Lung (tissue), 12 donors: ENCODE results near the gene CCL22. TPM values are rescaled to one million over a fixed set of nuclear protein-coding genes. Genes with fewer than 3 reads are reported as not detected.
A peak's percentile ranks its signal among the peaks of the same experiment; 100 is the strongest.

Experiments
- ATAC-seq: fragments of 200-7000 bp; cut with Tn5 transposase; one replicate; pipeline ENCODE4 v1.9.1; 2020; ENCODE audit warnings: moderate number of reproducible peaks; ENCODE audit not compliant: insufficient read depth, low FRiP score
- DNase-seq, 3 donors: peaks; one replicate each; pipeline ENCODE4 v3.0.0-alpha.2; 2013 to 2017
- H3K27ac ChIP-seq, 2 donors: one replicate each; pipeline ENCODE4 v1.5.1; 2013; ENCODE audit warnings: mild to moderate bottlenecking in 2 of 2, moderate library complexity in 2 of 2, control low read depth in 1 of 2, inconsistent platforms in 1 of 2, low read depth in 1 of 2, low read length in 1 of 2
- H3K27me3 ChIP-seq, 3 donors: one replicate each; pipeline ENCODE4 v1.5.1; 2013; ENCODE audit warnings: low read length in 2 of 3; ENCODE audit not compliant: control insufficient read depth in 3 of 3, insufficient read depth in 3 of 3
- H3K36me3 ChIP-seq, 4 donors: one replicate each; pipeline ENCODE4 v1.5.1; 2013; ENCODE audit warnings: low read length in 4 of 4, mild to moderate bottlenecking in 1 of 4, moderate library complexity in 1 of 4; ENCODE audit not compliant: control insufficient read depth in 4 of 4, insufficient read depth in 4 of 4
- H3K4me1 ChIP-seq, 5 donors: one replicate each; pipeline ENCODE4 v1.5.1; 2013; ENCODE audit warnings: low read length in 5 of 5, mild to moderate bottlenecking in 2 of 5, moderate library complexity in 1 of 5; ENCODE audit not compliant: control insufficient read depth in 5 of 5, insufficient read depth in 5 of 5
- H3K4me3 ChIP-seq: one replicate; pipeline ENCODE4 v1.5.1; 2013; ENCODE audit warnings: mild to moderate bottlenecking, control low read depth, moderate library complexity
- H3K9ac ChIP-seq, 2 donors: one replicate each; pipeline ENCODE4 v1.5.1; 2013; ENCODE audit warnings: low read length in 2 of 2, control low read depth in 1 of 2; ENCODE audit not compliant: insufficient read depth in 1 of 2
- H3K9me3 ChIP-seq, 4 donors: one replicate each; pipeline ENCODE4 v1.5.1; 2013; ENCODE audit warnings: low read length in 3 of 4, mild to moderate bottlenecking in 1 of 4, moderate library complexity in 1 of 4; ENCODE audit not compliant: control insufficient read depth in 4 of 4, insufficient read depth in 3 of 4
- CTCF ChIP-seq: IDR thresholded peaks from 2 replicates; pipeline ENCODE4 v1.5.1; 2012; ENCODE audit warnings: mild to moderate bottlenecking; ENCODE audit errors: control extremely low read depth, extremely low read depth
- WGBS, 2 donors: extraction: QIAGEN DNeasy Blood & Tissue Kit; methylation state at CpG; one replicate each; pipeline ENCODE4 v1.1.7; 2013; 5-methylcytosine and 5-hydroxymethylcytosine counted together
- polyA plus RNA-seq, 2 donors: library from polyadenylated mRNA; stranded (reverse); fragments of 200-250 nt; gene quantifications; one replicate each; pipeline ENCODE4 v1.2.1, GENCODE V29; 2013
- total RNA-seq, 2 donors: library from RNA; depleted of rRNA in 1 of 2; stranded (reverse); fragments of >200 nt in 1 of 2; gene quantifications; one replicate each; pipeline ENCODE4 v1.2.1, GENCODE V29; 2014 to 2021
- donor health status: control.
- donor health status: control.
- donor health status: Bipolar disorder and iron deficiency.
- donor health status: healthy.
- donor health status: DM: yes; HTN: yes; CAD: no.

The CCL22 gene
- total and polyA plus RNA-seq, 4 donors: 0.43 to 3.1 (median 1.2) TPM

GRCh38 chr16:57384248-57385070 is 25.9 kb downstream of the CCL22 start:
- H3K4me1 ChIP-seq: peaks cover 2 to 13% (median 6%) of the 10 kb centered on the region in 5 donors
- H3K9me3 ChIP-seq: no peaks in the 10 kb centered on the region
- H3K27ac ChIP-seq: no peak overlapping the region
- no peaks in the 10 kb centered on the region for H3K27me3 ChIP-seq
- H3K9ac ChIP-seq: no peak overlapping the region
- no peak for ATAC-seq
- H3K36me3 ChIP-seq: peaks cover 0 to 8% (median 0%) of the 10 kb centered on the region in 4 donors
- DNase-seq: no peak
- 39 to 61% methylated on average over 11 of the region's 11 CpGs for WGBS, 2 donors
- H3K4me3 ChIP-seq: no peak overlapping the region
- no peak for TF ChIP-seq CTCF

GRCh38 chr16:57385083-57385482 is 26.5 kb downstream of the CCL22 start:
- H3K9me3 ChIP-seq: no peaks in the 10 kb centered on the region
- WGBS, 2 donors: 84 to 96% methylated on average over 5 of the region's 5 CpGs
- TF ChIP-seq CTCF: no peak
- no peak overlapping the region for H3K4me3 ChIP-seq
- no peak for DNase-seq
- H3K27me3 ChIP-seq: no peaks in the 10 kb centered on the region
- H3K9ac ChIP-seq: no peak overlapping the region
- ATAC-seq: no peak
- H3K4me1 ChIP-seq: peaks cover 0 to 13% (median 6%) of the 10 kb centered on the region in 5 donors
- H3K36me3 ChIP-seq: peaks cover 0 to 8% (median 0%) of the 10 kb centered on the region in 4 donors
- H3K27ac ChIP-seq: no peak overlapping the region

- TF ChIP-seq CTCF: no peak
- 86 to 89% methylated on average over 5 of the region's 5 CpGs for WGBS, 2 donors
- ATAC-seq (no peak), DNase-seq (peak in 2 of 3 donors; percentile 42 to 69)
- H3K9me3 ChIP-seq: no peaks in the 10 kb centered on the region
- no peak overlapping the region for H3K4me3 ChIP-seq
- peaks cover 0 to 18% (median 5%) of the 10 kb centered on the region in 5 donors for H3K4me1 ChIP-seq
- peaks cover 0 to 8% (median 0%) of the 10 kb centered on the region in 4 donors for H3K36me3 ChIP-seq
- H3K27ac ChIP-seq: no peak overlapping the region
- no peak overlapping the region for H3K9ac ChIP-seq
- no peaks in the 10 kb centered on the region for H3K27me3 ChIP-seq
Observed at GRCh38 chr16:57386381-57386951, 27.9 kb downstream of the CCL22 start.
